Mammary epithelial cell (primary cell): ENCODE data around the gene KCND3.

ENCODE experiments used
- CTCF ChIP-seq, 2 donors: IDR thresholded peaks in 1 of 2; conservative IDR thresholded peaks in 1 of 2; 2 replicates each; pipeline ENCODE4 v1.5.1; 2011 to 2012; ENCODE audit warnings: inconsistent platforms in 2 of 2, low read length in 2 of 2, mild to moderate bottlenecking in 2 of 2, control low read depth in 1 of 2, low read depth in 1 of 2; ENCODE audit not compliant: insufficient read depth in 1 of 2; ENCODE audit errors: extremely low read depth in 1 of 2
- EZH2 ChIP-seq: IDR thresholded peaks from 2 replicates; pipeline ENCODE4 v1.6.1; 2012; ENCODE audit warnings: low read length, inconsistent platforms, borderline replicate concordance

GRCh38 chr1:111818546-111818945 lies 170.9 kb downstream of the KCND3 start:
- TF ChIP-seq CTCF (conservative IDR thresholded peaks at IDR 0.05 in 1 of 2, IDR thresholded peaks at IDR 0.05 in 1 of 2; ENCODE audit: extremely low read depth in 1 of 2, insufficient read depth in 1 of 2, low read depth in 1 of 2, low read length in 2 of 2), result no peak
- no peak for TF ChIP-seq EZH2
